GM10266 (cell line): ENCODE data around the gene SLC7A14.

Experiments
- DNase-seq: peaks from one replicate; pipeline ENCODE4 v3.0.0; 2012; ENCODE audit errors: extremely low spot score
- TF ChIP-seq, protein P1 (sequence below): IDR thresholded peaks from 2 replicates; pipeline ENCODE4 v1.5.1; 2012; ENCODE audit warnings: mild to moderate bottlenecking, low read depth; ENCODE audit not compliant: control insufficient read depth, insufficient read depth; ENCODE audit errors: missing control alignments

The SLC7A14 gene

DNA sequence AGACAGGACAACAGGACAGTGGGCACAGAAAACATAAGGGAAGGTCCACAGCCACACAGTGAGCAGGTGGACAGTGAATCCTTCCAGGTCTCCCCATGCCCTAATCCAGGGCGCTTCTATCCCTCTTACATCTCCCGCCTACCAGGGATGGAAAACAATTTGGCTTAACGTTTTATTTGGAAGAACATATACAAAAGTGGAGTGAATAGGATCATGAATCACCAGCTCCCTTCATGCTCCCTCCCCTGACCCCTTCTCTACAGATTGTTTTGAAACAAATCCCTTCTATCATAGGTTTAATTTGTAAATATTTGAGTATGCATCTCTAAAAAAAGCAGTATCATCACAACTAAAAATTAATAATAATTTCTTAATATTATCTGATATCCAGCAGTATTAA, 114.7 kb downstream of the SLC7A14 start:
- TF ChIP-seq, protein P1, sequence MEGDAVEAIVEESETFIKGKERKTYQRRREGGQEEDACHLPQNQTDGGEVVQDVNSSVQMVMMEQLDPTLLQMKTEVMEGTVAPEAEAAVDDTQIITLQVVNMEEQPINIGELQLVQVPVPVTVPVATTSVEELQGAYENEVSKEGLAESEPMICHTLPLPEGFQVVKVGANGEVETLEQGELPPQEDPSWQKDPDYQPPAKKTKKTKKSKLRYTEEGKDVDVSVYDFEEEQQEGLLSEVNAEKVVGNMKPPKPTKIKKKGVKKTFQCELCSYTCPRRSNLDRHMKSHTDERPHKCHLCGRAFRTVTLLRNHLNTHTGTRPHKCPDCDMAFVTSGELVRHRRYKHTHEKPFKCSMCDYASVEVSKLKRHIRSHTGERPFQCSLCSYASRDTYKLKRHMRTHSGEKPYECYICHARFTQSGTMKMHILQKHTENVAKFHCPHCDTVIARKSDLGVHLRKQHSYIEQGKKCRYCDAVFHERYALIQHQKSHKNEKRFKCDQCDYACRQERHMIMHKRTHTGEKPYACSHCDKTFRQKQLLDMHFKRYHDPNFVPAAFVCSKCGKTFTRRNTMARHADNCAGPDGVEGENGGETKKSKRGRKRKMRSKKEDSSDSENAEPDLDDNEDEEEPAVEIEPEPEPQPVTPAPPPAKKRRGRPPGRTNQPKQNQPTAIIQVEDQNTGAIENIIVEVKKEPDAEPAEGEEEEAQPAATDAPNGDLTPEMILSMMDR: no peak
- no peak for DNase-seq

DNA sequence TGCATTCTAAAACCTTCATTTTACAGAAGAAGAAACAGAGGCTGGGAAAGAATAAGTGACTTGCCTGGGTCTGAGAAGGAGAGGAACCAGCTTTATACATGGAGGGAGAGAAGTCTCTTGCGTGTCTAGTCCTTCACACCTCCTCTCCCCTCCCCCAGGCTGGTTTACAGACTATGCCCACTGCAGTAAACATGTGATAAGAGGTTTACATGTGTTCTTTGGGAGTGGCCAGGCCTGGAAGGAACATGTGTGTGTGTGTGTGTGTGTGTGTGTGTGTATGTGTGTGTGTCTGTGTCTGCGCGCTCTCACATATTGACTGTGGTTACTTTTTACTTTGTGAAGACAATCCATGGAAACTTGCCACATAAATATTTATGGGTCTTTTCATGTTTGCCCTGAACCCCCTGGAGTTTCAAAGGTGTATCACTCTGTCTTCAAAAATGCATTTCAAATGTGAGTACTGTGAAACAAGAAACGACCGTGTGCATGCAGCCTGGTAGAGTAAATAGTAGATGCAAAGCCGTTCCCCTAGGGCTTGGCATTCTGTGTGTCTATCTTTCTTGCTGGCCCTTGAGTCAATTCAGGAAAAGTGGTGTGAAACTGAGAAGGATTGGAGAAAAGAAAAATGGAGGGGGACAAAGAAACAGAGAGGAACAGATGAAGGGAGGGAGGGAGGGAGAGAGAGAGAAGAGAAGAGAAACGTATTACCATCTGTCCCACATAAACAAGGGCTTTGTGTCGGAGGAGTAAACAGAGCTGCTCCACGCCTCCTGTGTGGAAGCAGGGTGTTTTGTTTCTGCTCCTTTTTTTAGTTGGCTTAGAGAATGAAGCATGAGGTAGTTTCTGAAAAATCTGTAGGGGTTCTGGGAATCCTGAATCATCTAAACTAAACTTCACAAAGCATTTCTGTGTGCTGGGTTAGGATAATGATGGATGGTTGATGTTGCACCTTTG, 115.5 kb downstream of the SLC7A14 start:
- no peak for DNase-seq
- TF ChIP-seq, protein P1: no peak

GRCh38 chr3:170469151-170470062, 116.5 kb downstream of the SLC7A14 start:
- DNase-seq: no peak
- TF ChIP-seq, protein P1: no peak

DNA sequence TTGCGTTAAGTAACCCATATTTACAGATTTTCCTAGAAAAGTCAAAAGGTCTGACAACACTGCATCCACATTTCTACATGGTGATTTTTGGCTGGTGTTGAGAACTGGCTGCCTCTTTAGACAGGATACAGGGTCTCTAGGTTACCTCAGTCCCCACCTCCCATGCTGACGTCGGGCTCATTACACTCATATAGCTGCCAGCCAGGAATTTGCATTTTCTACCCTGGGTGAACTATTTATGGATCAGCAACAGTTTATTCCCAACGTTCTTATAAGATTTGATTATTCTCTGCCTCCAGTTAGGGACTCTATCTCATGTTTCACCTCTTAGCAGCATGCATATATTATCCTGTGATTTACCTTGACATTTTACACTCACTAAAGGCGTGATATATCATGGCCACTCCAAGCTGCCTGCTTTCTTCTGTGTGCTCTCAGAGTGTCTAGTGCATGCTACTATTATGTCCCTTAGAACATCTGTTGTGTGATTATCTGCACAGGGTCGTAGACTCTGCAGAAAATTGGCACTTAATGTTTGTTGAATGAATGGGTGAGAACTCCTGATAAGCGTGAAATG, 118.2 kb downstream of the SLC7A14 start:
- DNase-seq: no peak
- TF ChIP-seq, protein P1: no peak

GRCh38 chr3:170467007-170467406, 118.9 kb downstream of the SLC7A14 start:
- TF ChIP-seq, protein P1: no peak
- DNase-seq: no peak

DNA sequence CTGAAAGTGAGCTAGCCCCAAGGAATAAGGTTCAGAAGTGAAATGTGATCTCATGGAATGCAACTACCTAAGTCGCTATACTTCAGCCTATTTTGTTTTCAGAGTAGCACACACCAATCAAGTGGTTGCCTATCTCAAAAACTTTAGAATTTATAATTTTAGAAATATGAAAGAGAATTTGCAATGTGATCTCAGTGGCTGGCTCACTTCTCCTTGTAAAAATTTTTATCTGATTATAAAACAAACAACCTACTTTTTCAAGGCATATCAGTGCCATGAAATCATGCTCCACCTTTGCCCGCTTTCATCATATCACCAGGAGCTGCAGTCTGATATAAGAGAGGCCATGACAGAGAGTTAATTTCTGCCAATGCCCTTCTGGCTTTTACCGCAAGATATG, 119.9 kb downstream of the SLC7A14 start:
- TF ChIP-seq, protein P1: no peak
- DNase-seq: no peak
